GM19455 (cell line): Measurements from ENCODE around the gene EPSTI1.
"Not testable (repeated sequence)": the region's sequence is repeated elsewhere in the genome, so short reads cannot be mapped to it uniquely, and the experiment has no call there.

Source experiments
- ATAC-seq: cut with Tn5 transposase; IDR thresholded peaks from one replicate; pipeline ENCODE4 v1.9.1; 2021; ENCODE audit not compliant: unreplicated experiment

Gene EPSTI1

GRCh38 chr13:43005460-43006236, 13.6 kb upstream of the EPSTI1 start:
- ATAC-seq = no peak

GRCh38 chr13:43003729-43004128, 11.7 kb upstream of the EPSTI1 start:
- ATAC-seq = no peak

- ATAC-seq = no peak
Measured at GRCh38 chr13:43003010-43003409, 11.0 kb upstream of the EPSTI1 start.

- ATAC-seq = no peak
Measured at GRCh38 chr13:43002021-43002420, 10.0 kb upstream of the EPSTI1 start.

- ATAC-seq = no peak
Measured at GRCh38 chr13:43000676-43001075, 8.6 kb upstream of the EPSTI1 start.

- no peak for ATAC-seq
Measured at GRCh38 chr13:42999491-42999890, 7.5 kb upstream of the EPSTI1 start.

- ATAC-seq = no peak
Measured at GRCh38 chr13:42997381-42997780, 5.3 kb upstream of the EPSTI1 start.

GRCh38 chr13:42996584-42996983, 4.5 kb upstream of the EPSTI1 start:
- no peak for ATAC-seq

GRCh38 chr13:42994878-42995277, 2.8 kb upstream of the EPSTI1 start:
- ATAC-seq = no peak

- ATAC-seq = peak; percentile 4
Measured at GRCh38 chr13:42992764-42993122, 702 bp upstream of the EPSTI1 start.

- ATAC-seq = not testable (repeated sequence)
Measured at GRCh38 chr13:42991233-42991897, 676 bp downstream of the EPSTI1 start.

- no peak for ATAC-seq
Measured at GRCh38 chr13:42990291-42991232, 1.5 kb downstream of the EPSTI1 start.

GRCh38 chr13:42986176-42986574, 5.9 kb downstream of the EPSTI1 start:
- no peak for ATAC-seq

- no peak for ATAC-seq
Measured at GRCh38 chr13:42985312-42986175, 6.5 kb downstream of the EPSTI1 start.

- ATAC-seq = no peak
Measured at GRCh38 chr13:42984691-42985090, 7.3 kb downstream of the EPSTI1 start.

GRCh38 chr13:42984026-42984425, 8.0 kb downstream of the EPSTI1 start:
- no peak for ATAC-seq

- no peak for ATAC-seq
Measured at GRCh38 chr13:42981853-42982252, 10.2 kb downstream of the EPSTI1 start.

- no peak for ATAC-seq
Measured at GRCh38 chr13:42981317-42981716, 10.7 kb downstream of the EPSTI1 start.

GRCh38 chr13:42977219-42977659, 14.8 kb downstream of the EPSTI1 start:
- ATAC-seq = no peak

- ATAC-seq = no peak
Measured at GRCh38 chr13:42976066-42976465, 16.0 kb downstream of the EPSTI1 start.
